Activated T-cell treated with anti-CD3 and anti-CD28 coated beads for 1 hour (primary cell): Measurements from ENCODE around the gene CDH4.
"Not testable (repeated sequence)": the region's sequence is repeated elsewhere in the genome, so short reads cannot be mapped to it uniquely, and the experiment has no call there.

Source experiments
- DNase-seq: peaks from one replicate; pipeline ENCODE4 v3.0.0-alpha.2; 2020; ENCODE audit warnings: low read depth

CDH4 gene

DNA sequence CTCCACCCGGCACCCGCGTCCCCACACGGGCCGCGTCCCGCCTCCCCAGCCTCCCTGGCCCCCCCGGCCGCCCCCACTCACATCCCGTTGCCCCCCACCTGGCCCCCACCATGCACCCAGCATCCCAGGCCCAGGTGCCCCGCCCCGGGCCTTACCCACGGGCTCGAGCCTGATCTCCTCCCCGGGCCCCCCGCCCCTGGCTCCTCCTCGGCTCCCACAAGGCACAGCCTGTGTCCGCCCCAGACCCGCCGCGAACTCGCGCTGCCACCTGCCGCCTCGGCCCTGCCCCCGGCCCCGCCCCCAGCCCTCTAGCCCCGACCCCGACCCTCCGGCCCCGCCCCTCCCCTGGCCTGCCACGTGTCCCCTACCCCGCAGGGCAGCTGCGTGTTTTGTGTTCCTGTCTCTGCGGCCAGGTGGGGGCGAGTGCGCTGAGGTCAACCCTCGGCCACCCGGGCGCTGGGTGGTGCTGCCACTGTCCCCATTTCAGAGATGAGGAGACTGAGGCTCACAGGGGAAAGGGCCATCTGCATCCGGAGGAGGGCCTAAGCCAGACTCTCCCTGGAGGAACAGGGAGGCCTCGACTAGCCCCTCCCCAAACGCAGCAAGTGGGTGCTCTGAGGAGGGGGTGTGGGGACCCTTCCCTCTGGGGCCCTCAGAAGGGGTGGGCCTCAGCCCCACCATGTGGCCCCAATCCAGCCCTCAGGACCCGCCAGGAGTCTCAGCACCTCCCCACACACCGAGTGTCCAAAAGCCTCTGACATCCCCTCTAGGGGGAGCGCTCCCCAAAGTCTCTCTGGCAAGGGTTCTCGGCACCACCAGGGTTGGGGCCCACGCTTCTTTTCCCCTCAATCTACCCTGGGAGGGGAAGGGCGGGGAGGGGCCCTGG is 713.8 kb downstream of the CDH4 start:
- no peak for DNase-seq

- no peak for DNase-seq
These were observed 714.6 kb downstream of the CDH4 start for GRCh38 chr20:61966492-61967244.

DNA sequence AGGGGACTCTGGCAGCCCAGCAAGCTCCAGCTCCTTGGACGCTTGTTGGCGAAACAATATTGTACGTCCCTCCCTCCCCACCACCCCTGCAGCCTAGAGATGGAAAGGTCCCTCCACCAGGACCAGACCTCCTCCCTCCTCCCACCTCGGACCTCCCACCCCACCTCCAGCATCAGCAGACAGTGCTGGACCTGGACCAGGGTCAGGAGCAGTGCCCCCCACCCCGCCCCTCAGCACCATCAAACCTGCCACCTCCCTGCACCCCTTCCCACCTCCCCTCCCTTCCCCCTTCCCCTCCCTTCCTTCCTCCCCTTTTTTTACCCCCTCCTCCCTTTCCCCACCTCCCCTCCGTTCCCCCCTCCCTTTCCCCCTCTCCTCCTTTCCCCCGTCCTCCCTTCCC is 715.2 kb downstream of the CDH4 start:
- no peak for DNase-seq

DNA sequence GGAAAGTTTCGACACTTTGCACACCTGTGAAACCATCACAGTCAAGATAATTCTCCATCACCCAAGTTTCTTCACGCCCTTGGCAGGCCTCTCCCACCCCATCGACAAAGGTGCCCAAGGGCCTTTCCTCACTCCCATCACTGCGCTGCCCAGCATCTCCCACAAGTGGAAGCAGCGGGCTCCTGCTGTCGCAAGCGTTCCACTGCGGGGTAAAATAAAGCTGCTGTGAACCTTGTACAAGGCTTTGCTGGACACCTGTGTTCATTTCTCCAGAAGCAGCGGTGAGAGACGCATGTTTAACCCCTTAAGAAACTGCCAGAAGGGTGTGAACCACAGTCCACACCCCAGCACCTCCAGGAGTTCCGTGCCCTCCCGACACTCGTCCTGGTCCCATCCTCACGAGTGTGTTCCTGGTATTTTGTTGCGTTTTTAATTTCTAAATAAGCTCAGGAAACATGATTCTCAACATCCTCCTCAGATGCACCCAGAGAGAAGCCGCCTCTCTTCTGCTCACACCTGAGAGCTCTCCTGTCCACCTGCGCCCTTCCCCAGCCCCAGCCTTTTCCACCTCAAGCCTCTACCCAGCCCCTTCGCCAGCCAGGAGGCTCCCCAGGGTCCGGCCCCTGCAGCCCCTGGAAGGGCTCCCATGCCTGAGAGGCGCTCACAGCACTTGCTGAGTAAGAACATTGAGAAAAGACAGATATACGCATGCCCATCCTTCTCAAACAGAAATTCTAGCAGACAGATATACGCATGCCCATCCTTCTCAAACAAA is 716.2 kb downstream of the CDH4 start:
- no peak for DNase-seq

DNA sequence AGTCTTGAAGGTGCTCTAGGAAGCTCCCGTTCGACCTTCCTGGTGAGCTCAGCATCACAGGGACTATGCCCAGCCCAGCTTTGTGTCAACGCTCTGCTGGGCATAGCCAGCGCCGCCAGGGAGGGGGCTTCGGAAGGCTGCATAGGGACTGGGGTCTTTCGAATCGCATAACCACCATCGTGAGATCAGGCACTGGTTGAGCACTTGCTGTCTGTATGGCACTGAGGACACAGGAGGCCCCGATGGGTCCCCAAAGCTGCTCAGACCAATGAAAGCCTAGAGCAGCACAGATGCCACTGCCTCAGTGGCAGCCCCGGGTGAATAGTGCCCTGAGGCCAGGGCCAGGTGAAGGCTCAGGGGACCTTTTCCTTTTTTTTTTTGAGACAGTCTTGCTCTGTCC is 716.9 kb downstream of the CDH4 start:
- no peak for DNase-seq

DNA sequence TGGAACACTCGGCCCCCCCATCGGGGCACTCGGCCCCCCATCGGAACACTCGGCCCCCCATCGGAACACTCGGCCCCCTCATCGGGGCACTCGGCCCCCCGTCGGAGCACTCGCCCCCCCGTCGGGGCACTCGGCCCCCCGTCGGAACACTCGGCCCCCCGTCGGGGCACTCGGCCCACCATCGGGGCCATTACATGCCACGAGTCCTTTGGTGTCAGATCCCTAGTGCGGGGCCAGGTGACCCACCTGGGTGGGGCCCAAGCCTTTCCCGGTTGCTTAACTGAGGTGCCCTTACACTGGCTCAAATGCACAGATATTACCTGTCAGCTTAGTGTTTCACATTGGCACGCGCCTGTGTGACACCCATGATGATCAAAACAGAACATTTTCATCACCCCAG is 717.7 kb downstream of the CDH4 start:
- DNase-seq, result no peak

DNA sequence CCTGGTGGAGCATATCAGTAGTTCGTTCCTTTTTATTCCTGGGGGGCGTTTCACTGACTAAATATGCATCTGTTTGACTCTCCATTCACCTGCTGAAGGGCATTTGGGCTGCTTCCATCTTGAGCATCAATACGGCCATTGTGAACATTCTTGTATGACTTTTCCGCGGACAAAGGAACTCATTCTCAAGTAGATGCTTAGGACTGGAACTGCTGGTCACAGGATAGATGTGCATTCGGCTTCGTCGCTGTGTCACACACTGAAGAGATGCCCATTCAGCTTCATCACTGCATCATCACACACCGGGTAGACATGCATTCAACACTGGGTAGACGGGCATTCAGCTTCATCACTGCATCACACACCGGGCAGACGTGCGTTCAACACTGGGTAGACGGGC is 718.3 kb downstream of the CDH4 start:
- no peak for DNase-seq

DNA sequence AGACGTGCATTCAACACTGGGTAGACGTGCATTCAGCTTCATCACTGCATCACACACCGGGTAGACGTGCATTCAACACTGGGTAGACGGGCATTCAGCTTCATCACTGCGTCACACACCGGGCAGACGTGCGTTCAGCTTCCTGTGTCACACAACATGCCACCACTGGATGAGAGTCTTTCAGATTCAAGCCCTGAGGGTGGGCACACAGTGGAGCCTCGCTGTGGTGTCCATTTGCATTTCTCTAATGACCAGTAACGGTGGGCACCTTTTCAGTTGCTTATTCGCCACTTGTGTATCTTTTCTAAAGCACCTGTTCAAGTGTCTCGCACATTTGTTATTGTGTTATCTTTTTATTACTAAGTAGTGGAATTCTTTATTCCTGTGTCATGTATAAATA is 719.5 kb downstream of the CDH4 start:
- DNase-seq, result not testable (repeated sequence)

DNA sequence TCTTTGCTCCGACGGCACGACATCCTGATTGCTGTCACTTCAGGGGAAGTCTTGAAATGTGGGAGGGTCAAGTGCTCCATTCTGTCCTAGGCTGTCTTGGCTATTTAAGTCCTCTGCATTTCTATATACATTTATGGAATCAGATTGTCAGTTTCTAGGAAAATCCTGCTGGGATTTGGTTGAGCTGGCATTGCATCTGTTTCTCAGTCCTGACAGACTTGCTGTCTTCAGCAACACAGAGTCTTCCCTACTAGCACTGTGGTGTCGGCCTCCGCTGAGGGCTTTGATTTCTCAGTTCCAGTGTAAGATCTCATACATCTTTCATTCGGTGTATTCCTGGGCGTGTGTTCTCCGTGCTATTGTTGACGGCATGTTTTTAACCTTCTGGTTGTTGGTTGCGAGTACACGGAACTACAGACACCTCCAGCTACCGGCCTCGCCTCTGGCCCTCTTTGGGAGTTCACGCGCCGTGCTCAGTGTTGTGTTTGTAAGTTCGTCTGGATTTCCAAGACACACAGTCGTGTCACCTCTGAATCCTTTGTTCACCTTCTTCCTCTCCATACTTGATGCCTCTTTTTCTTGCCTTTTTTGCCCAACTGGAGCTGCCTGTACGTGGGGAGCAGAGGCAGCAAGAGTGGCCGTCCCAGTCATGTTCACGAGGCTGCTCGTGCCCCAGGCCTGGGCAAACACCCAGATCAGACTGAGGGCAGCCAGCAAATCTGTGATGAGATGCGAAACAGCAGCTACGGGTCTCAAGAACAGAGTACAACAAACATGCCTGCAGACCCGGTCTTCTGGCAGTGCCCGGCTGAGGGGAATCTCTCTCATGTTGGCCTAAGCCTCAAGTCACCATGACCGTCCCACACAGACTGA is 720.8 kb downstream of the CDH4 start:
- DNase-seq, result no peak

- DNase-seq, result no peak
These were observed 721.7 kb downstream of the CDH4 start for GRCh38 chr20:61973515-61974356.

- DNase-seq, result no peak
These were observed 722.2 kb downstream of the CDH4 start for GRCh38 chr20:61974357-61974665.

- no peak for DNase-seq
These were observed 723.5 kb downstream of the CDH4 start for GRCh38 chr20:61975407-61976129.

- no peak for DNase-seq
These were observed 724.2 kb downstream of the CDH4 start for GRCh38 chr20:61976263-61976643.

- no peak for DNase-seq
These were observed 724.8 kb downstream of the CDH4 start for GRCh38 chr20:61976644-61977418.

- DNase-seq, result no peak
These were observed 725.3 kb downstream of the CDH4 start for GRCh38 chr20:61977419-61977786.

DNA sequence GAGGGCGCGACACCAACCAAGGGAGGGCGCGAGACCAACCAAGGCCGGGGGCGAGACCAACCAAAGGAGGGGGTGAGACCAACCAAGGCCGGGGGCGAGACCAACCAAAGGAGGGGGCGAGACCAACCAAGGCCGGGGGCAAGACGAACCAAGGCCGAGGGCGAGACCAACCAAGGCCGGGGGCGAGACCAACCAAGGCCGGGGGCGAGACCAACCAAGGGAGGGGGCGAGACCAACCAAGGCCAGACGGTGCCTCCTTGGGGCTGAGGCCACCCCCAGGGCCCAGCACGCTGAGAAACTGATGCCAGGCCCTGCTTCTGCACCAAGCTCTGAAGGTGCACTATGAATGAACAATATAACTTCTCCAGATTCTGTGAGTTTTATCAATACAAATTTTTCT is 726.4 kb downstream of the CDH4 start:
- DNase-seq, result no peak

- no peak for DNase-seq
These were observed 727.0 kb downstream of the CDH4 start for GRCh38 chr20:61979090-61979489.

GRCh38 chr20:61979701-61980635 is 727.9 kb downstream of the CDH4 start:
- no peak for DNase-seq
